Right lobe of liver (tissue), 4 donors: Measurements from ENCODE around the gene KLRG1.

Experiments used
- CTCF ChIP-seq, 4 donors: fragments of 200-600 bp in 3 of 4; fragments of 450-650 bp in 1 of 4; IDR thresholded peaks; one replicate each; pipeline versions ENCODE4 v1.5.1 to v1.8.0; 2016 to 2022; ENCODE audit warnings: antibody characterized with exemption in 4 of 4, mild to moderate bottlenecking in 2 of 4
- POLR2A ChIP-seq: fragments of 450-650 bp; IDR thresholded peaks from one replicate; pipeline ENCODE4 v1.6.1; 2017; ENCODE audit warnings: antibody characterized with exemption, mild to moderate bottlenecking
- donor health status: DM: no; HTN: no; CAD: no.
- donor health status: DM: no; HTN: no; CAD: no.
- donor health status: DM: no; HTN: yes; CAD: no.

- TF ChIP-seq CTCF (IDR thresholded peaks at IDR 0.05) (no peak), POLR2A (no peak)
Observed at GRCh38 chr12:8987163-8987562, 2.2 kb upstream of the KLRG1 start.
